ENCODE results near the gene IFNAR2.

GRCh38 chr21:33197496-33197895, 32.2 kb upstream of the IFNAR2 start:
- TF ChIP-seq CTCF (IDR thresholded peaks at IDR 0.05; ENCODE audit: low read depth, low read length) (no peak), POLR2A (IDR thresholded peaks at IDR 0.05; ENCODE audit: extremely low read depth, insufficient read length) (no peak)

Data from NB4 (cell line).